A549 (cell line): Measurements from ENCODE around the gene VAPB. TPM values are rescaled to one million over a fixed set of nuclear protein-coding genes. Genes with fewer than 3 reads are reported as not detected.

ENCODE experiments used
- ATAC-seq, 2 experiments: fragments of 200-7000 bp in 1 of 2; fragments of >200 bp in 1 of 2; cut with Nextera tagmentation in 1 of 2; cut with Tn5 transposase in 1 of 2; 3 replicates each; pipeline versions ENCODE4 v1.8.0 to v1.9.1; 2018 to 2020; ENCODE audit warnings: mild to moderate bottlenecking in 1 of 2, moderate library complexity in 1 of 2
- CTCF ChIA-PET: fragments of 300-600 bp; sonication (Branson Sonifier 250); formaldehyde crosslinking; extraction: SDS; loops from one replicate; lab custom pipeline; 2021; ENCODE audit warnings: antibody characterized with exemption, inconsistent platforms; lab: Yijun Ruan, JAX
- POLR2A ChIA-PET: fragments of 350-600 bp; formaldehyde crosslinking; extraction: SDS; loops from one replicate; lab custom pipeline; 2021; ENCODE audit warnings: antibody characterized with exemption, inconsistent platforms; lab: Yijun Ruan, JAX
- DNase-seq, 2 experiments: peaks; one replicate each; pipeline versions ENCODE4 v3.0.0 to v3.0.0-alpha.2; 2011 to 2016; ENCODE audit warnings: low read depth in 1 of 2, low spot score in 1 of 2
- FAIRE-seq: peaks from 2 replicates; lab custom pipeline; 2011; peaks lifted over from hg19 to GRCh38; lab: Jason Lieb, UNC
- H3K27ac ChIP-seq, 2 experiments: fragments of >200 bp; sonication (Bioruptor Twin); formaldehyde crosslinking; 3 replicates each; pipeline ENCODE4 v1.5.1; 2016 to 2017
- H3K4me1 ChIP-seq: fragments of >200 bp; sonication (Bioruptor Twin); formaldehyde crosslinking; 3 replicates; pipeline ENCODE4 v1.6.1; 2016
- H3K4me2 ChIP-seq: fragments of >200 bp; sonication (Bioruptor Twin); formaldehyde crosslinking; 3 replicates; pipeline ENCODE4 v1.6.1; 2016
- H3K4me3 ChIP-seq: fragments of >200 bp; sonication (Bioruptor Twin); formaldehyde crosslinking; 3 replicates; pipeline ENCODE4 v1.5.1; 2016
- H3K9me3 ChIP-seq: fragments of >200 bp; sonication (Bioruptor Twin); formaldehyde crosslinking; 3 replicates; pipeline ENCODE4 v1.6.1; 2016
- BCL3 ChIP-seq: fragments of >200 bp; sonication (Bioruptor Twin); formaldehyde crosslinking; IDR thresholded peaks from 3 replicates; pipeline ENCODE4 v1.6.1; 2016
- BHLHE40 ChIP-seq: IDR thresholded peaks from 2 replicates; pipeline ENCODE4 v1.6.1; 2012; ENCODE audit warnings: low read depth, low read length, inconsistent platforms
- CBX2 ChIP-seq: fragments of 200-600 bp; sonication (generic); IDR thresholded peaks from 2 replicates; pipeline ENCODE4 v1.6.1; 2016; ENCODE audit warnings: low read depth, mild to moderate bottlenecking, borderline replicate concordance
- CEBPB ChIP-seq, 2 experiments: fragments of >200 bp in 1 of 2; sonication (Bioruptor Twin) in 1 of 2; formaldehyde crosslinking in 1 of 2; IDR thresholded peaks; 2 replicates each; pipeline ENCODE4 v1.6.1; 2012 to 2016
- E2F6 ChIP-seq: IDR thresholded peaks from 2 replicates; pipeline ENCODE4 v1.6.1; 2012; ENCODE audit warnings: low read depth, borderline replicate concordance
- EHF ChIP-seq: fragments of 250-450 bp; sonication (Bioruptor Pico); IDR thresholded peaks from 2 replicates; pipeline ENCODE4 v1.5.0; 2020; ENCODE audit warnings: mild to moderate bottlenecking
- ESRRA ChIP-seq: fragments of 150-350 bp; IDR thresholded peaks from 2 replicates; pipeline ENCODE4 v1.6.1; 2014; ENCODE audit warnings: mild to moderate bottlenecking, low read length, borderline replicate concordance
- FOSL2 ChIP-seq, 2 experiments: fragments of 450-650 bp in 1 of 2; fragments of >200 bp in 1 of 2; sonication (Bioruptor Twin) in 1 of 2; formaldehyde crosslinking; IDR thresholded peaks; 2 replicates each; pipeline versions ENCODE4 v1.5.0 to v1.6.1; 2016 to 2020; ENCODE audit warnings: mild to moderate bottlenecking in 1 of 2, moderate library complexity in 1 of 2
- GATA3 ChIP-seq: IDR thresholded peaks from 2 replicates; pipeline ENCODE4 v1.6.1; 2012; ENCODE audit warnings: borderline replicate concordance
- HOXB13 ChIP-seq: fragments of 250-450 bp; sonication (Bioruptor Pico); IDR thresholded peaks from 2 replicates; pipeline ENCODE4 v1.5.0; 2020; ENCODE audit warnings: low read depth, mild to moderate bottlenecking, moderate library complexity
- JUN ChIP-seq, 2 experiments: fragments of >200 bp; sonication (Bioruptor Twin); formaldehyde crosslinking; IDR thresholded peaks; 2 replicates in 1 of 2; 3 replicates in 1 of 2; pipeline ENCODE4 v1.6.1; 2016 to 2017
- KDM1A ChIP-seq: fragments of 200-600 bp; sonication (generic); IDR thresholded peaks from 2 replicates; pipeline ENCODE4 v1.6.1; 2016; ENCODE audit warnings: low read depth, mild to moderate bottlenecking
- MAFK ChIP-seq: fragments of 450-650 bp; IDR thresholded peaks from 2 replicates; pipeline ENCODE4 v1.6.1; 2014; ENCODE audit not compliant: partially characterized antibody
- MYC ChIP-seq: IDR thresholded peaks from 2 replicates; pipeline ENCODE4 v1.6.1; 2012; ENCODE audit warnings: mild to moderate bottlenecking, inconsistent platforms, low read length, improper control_type of control experiment, borderline replicate concordance
- NR3C1 ChIP-seq: fragments of >200 bp; sonication (Bioruptor Twin); formaldehyde crosslinking; IDR thresholded peaks from 3 replicates; pipeline ENCODE4 v1.6.1; 2017
- POLR2A ChIP-seq: IDR thresholded peaks from 2 replicates; pipeline ENCODE4 v1.6.1; 2012; ENCODE audit warnings: mild to moderate bottlenecking, low read length
- POLR2AphosphoS2 ChIP-seq: conservative IDR thresholded peaks from 2 replicates; pipeline ENCODE4 v1.6.1; 2012; ENCODE audit warnings: low read length, improper control_type of control experiment, inconsistent platforms
- RAD21 ChIP-seq, 2 experiments: fragments of >200 bp in 1 of 2; sonication (Bioruptor Twin) in 1 of 2; formaldehyde crosslinking in 1 of 2; IDR thresholded peaks in 1 of 2; conservative IDR thresholded peaks in 1 of 2; 2 replicates in 1 of 2; 3 replicates in 1 of 2; pipeline ENCODE4 v1.6.1; 2012 to 2018; ENCODE audit warnings: inconsistent platforms in 1 of 2
- RCOR1 ChIP-seq: fragments of 150-350 bp; IDR thresholded peaks from 2 replicates; pipeline ENCODE4 v1.6.1; 2014; ENCODE audit warnings: antibody characterized with exemption, low read length, low read depth
- RFX5 ChIP-seq: fragments of 450-650 bp; IDR thresholded peaks from 2 replicates; pipeline ENCODE4 v1.7.1; 2014; ENCODE audit warnings: antibody characterized with exemption, mild to moderate bottlenecking, moderate library complexity
- RNF2 ChIP-seq: fragments of 200-600 bp; sonication (generic); IDR thresholded peaks from 2 replicates; pipeline ENCODE4 v1.6.1; 2016; ENCODE audit warnings: low read depth, mild to moderate bottlenecking, antibody characterized with exemption, moderate library complexity, borderline replicate concordance
- SMC3 ChIP-seq: fragments of >200 bp; sonication (Bioruptor Twin); formaldehyde crosslinking; IDR thresholded peaks from 3 replicates; pipeline ENCODE4 v1.6.1; 2018; ENCODE audit warnings: inconsistent platforms
- SREBF2 ChIP-seq: fragments of 450-650 bp; IDR thresholded peaks from 2 replicates; pipeline ENCODE4 v1.6.1; 2014; ENCODE audit warnings: mild to moderate bottlenecking, moderate library complexity
- TP53 ChIP-seq: fragments of 250-450 bp; sonication (Bioruptor Pico); IDR thresholded peaks from 2 replicates; pipeline ENCODE4 v1.5.0; 2021; ENCODE audit warnings: mild to moderate bottlenecking, moderate library complexity
- ZNF302 ChIP-seq: fragments of 250-450 bp; sonication (Bioruptor Pico); IDR thresholded peaks from 2 replicates; pipeline ENCODE4 v1.9.0; 2021; ENCODE audit warnings: inconsistent platforms, mild to moderate bottlenecking, moderate library complexity
- WGBS: methylation state at CpG from one replicate; pipeline ENCODE4 v1.1.6; 2017; ENCODE audit errors: missing lambda C conversion rate; 5-methylcytosine and 5-hydroxymethylcytosine counted together
- polyA plus RNA-seq, 4 experiments: library from polyadenylated mRNA; depleted of rRNA in 3 of 4; stranded (reverse); fragments of >200 nt; fragmentation: RNase III in 1 of 4; extraction: RNeasy Plus Mini Kit Qiagen cat#74134 plus additional on column Dnase treatment in 1 of 4; gene quantifications; 2 replicates in 3 of 4; 3 replicates in 1 of 4; pipeline ENCODE4 v1.2.3, GENCODE V29; 2011 to 2017
- TF ChIP-seq, protein P1 (sequence below): fragments of >200 bp; sonication (Bioruptor Twin); formaldehyde crosslinking; IDR thresholded peaks from 2 replicates; pipeline ENCODE4 v1.6.1; 2016

Gene VAPB
- polyA plus RNA-seq, 2 of the 4 experiments (the other 2 are of a cell fraction) = 43.8 to 44.0 TPM

GRCh38 chr20:58483470-58483869 lies 94.4 kb downstream of the VAPB start:
- H3K4me3 ChIP-seq = no peak overlapping the region
- ChIA-PET POLR2A (interaction anchor here (0.5 kb wide), 1 partner anchor 169 kb away, joined by 3 read pairs; no protein-coding TSS in a partner anchor), CTCF (no interaction called here)
- no peak for FAIRE-seq
- ATAC-seq = no peak
- H3K4me1 ChIP-seq = no peaks in the 10 kb centered on the region
- DNase-seq = no peak
- 16% methylated on average over 6 of the region's 6 CpGs for WGBS
- no peak overlapping the region for H3K4me2 ChIP-seq
- TF ChIP-seq BHLHE40 (no peak), CEBPB (IDR thresholded peaks at IDR 0.05) (no peak), JUN (IDR thresholded peaks at IDR 0.05) (no peak), BCL3 (no peak), GATA3 (no peak), SMC3 (no peak), HOXB13 (no peak), RNF2 (no peak), SREBF2 (no peak), RCOR1 (no peak), POLR2AphosphoS2 (no peak), TP53 (CRISPR knock-in tag) (no peak), NR3C1 (no peak), CBX2 (no peak), FOSL2 (IDR thresholded peaks at IDR 0.05) (no peak), FOSL2 (CRISPR knock-in tag; IDR thresholded peaks at IDR 0.05) (no peak), KDM1A (no peak), EHF (CRISPR knock-in tag) (no peak), RFX5 (no peak)
- TF ChIP-seq, protein P1, sequence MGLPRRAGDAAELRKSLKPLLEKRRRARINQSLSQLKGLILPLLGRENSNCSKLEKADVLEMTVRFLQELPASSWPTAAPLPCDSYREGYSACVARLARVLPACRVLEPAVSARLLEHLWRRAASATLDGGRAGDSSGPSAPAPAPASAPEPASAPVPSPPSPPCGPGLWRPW = no peak
- no peak overlapping the region for H3K27ac ChIP-seq
- H3K9me3 ChIP-seq = peaks cover 59% of the 10 kb centered on the region

DNA sequence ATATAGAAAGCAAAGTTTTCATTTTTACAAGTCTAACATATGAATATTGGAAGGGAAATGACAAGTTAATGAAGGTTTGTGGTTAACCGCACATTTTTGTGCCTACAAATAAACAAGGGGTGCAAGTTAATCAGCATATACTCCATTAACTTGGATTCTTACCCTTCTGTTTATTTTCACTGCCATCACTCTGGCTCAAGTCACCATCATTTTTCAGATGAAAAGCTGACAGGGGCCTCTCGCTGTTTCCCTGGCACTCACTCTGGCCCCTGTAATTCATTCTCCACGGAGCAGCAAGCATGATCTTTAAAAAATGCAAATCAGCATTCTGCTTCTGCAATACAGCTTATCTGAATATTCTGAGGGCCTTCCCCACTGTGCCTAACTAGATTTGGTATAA lies 96.4 kb downstream of the VAPB start:
- H3K4me2 ChIP-seq = no peak overlapping the region
- CTCF ChIA-PET = no interaction called here
- WGBS = 33% methylated on average over 3 of the region's 3 CpGs
- H3K27ac ChIP-seq = no peak overlapping the region
- FAIRE-seq (no peak), DNase-seq (no peak), ATAC-seq (no peak)
- TF ChIP-seq MYC = no peak
- H3K4me1 ChIP-seq = no peaks in the 10 kb centered on the region
- no peak overlapping the region for H3K4me3 ChIP-seq
- POLR2A ChIA-PET = no interaction called here
- peaks cover 67% of the 10 kb centered on the region for H3K9me3 ChIP-seq

DNA sequence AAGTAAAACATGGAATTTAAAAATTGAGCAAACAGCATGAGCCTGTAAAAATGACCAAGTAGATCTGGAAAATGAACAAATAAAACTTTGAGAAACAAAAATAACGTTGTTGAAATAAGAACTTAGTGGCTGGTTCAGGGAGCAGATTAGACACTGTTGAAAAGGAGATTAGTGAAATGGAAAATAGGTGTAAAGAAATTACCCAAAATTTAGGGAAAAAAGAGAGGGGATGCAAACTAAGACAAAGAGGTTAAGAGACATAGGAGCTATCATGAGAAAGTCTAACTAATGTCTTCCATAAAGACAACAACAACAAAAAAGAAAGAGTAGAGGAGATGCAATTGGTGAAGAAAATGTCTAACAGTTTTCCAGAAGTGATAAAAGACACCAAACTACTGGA lies 97.2 kb downstream of the VAPB start:
- no peaks in the 10 kb centered on the region for H3K4me1 ChIP-seq
- ChIA-PET POLR2A (no interaction called here), CTCF (no interaction called here)
- no peak overlapping the region for H3K4me3 ChIP-seq
- FAIRE-seq (no peak), DNase-seq (no peak), ATAC-seq (no peak)
- TF ChIP-seq MAFK = no peak
- no peak for TF ChIP-seq FOSL2 (IDR thresholded peaks at IDR 0.05)
- TF ChIP-seq FOSL2 (CRISPR knock-in tag; IDR thresholded peaks at IDR 0.05) = no peak
- no peak for TF ChIP-seq RAD21 (conservative IDR thresholded peaks at IDR 0.05 in 1 of 2, IDR thresholded peaks at IDR 0.05 in 1 of 2)
- TF ChIP-seq EHF (CRISPR knock-in tag) = no peak
- no peak for TF ChIP-seq ESRRA
- no peak for TF ChIP-seq ZNF302
- TF ChIP-seq POLR2A = no peak
- no peak for TF ChIP-seq POLR2AphosphoS2
- TF ChIP-seq E2F6 = no peak
- H3K9me3 ChIP-seq = peaks cover 60% of the 10 kb centered on the region
- no peak overlapping the region for H3K27ac ChIP-seq
- H3K4me2 ChIP-seq = no peak overlapping the region
- WGBS = 0% methylated on average over 1 of the region's 1 CpG
